ENCODE data around the gene LRCH2. TPM values are rescaled to one million over a fixed set of nuclear protein-coding genes. Genes with fewer than 3 reads are reported as not detected.

The LRCH2 gene
- total and polyA plus RNA-seq, 2 experiments from 2014 or later, result 5.7 to 26.2 TPM

- no peak for TF ChIP-seq EZH2phosphoT487 (IDR thresholded peaks at IDR 0.05; ENCODE audit: low read depth, severe bottlenecking, unreplicated experiment)
- TF ChIP-seq CTCF (IDR thresholded peaks at IDR 0.05; ENCODE audit: poor library complexity), result no peak
- TF ChIP-seq EZH2 (IDR thresholded peaks at IDR 0.05; ENCODE audit: borderline replicate concordance), result no peak
These were observed 99.5 kb downstream of the LRCH2 start for GRCh38 chrX:115134382-115134781.

GRCh38 chrX:115112411-115112810 lies 121.5 kb downstream of the LRCH2 start:
- Histone ChIP-seq H4K20me1 (ENCODE audit: insufficient read depth, poor library complexity, severe bottlenecking) (no peaks in the 10 kb centered on the region), H3K4me3 (no peak overlapping the region), H3K27me3 (no peaks in the 10 kb centered on the region), H3K9me3 (ENCODE audit: low read depth) (no peaks in the 10 kb centered on the region), H2AFZ (no peak overlapping the region), H3K4me2 (no peak overlapping the region), H3K36me3 (replicated peaks; ENCODE audit: insufficient read depth, low read depth) (no peaks in the 10 kb centered on the region), H3K9me2 (replicated peaks; ENCODE audit: insufficient read depth) (no peaks in the 10 kb centered on the region), H3K79me2 (no peaks in the 10 kb centered on the region), H3K4me1 (ENCODE audit: insufficient read depth) (no peaks in the 10 kb centered on the region), H3K27ac (no peak overlapping the region)
- DNase-seq (ENCODE audit: low spot score), result no peak
- TF ChIP-seq CTCF (IDR thresholded peaks at IDR 0.05; ENCODE audit: poor library complexity) (no peak), EZH2 (IDR thresholded peaks at IDR 0.05; ENCODE audit: borderline replicate concordance) (no peak), EZH2phosphoT487 (IDR thresholded peaks at IDR 0.05; ENCODE audit: low read depth, severe bottlenecking, unreplicated experiment) (no peak)

More at GRCh38 chrX:115134382-115134781, 99.5 kb downstream of the LRCH2 start:
- DNase-seq (ENCODE audit: low spot score), result no peak
- Histone ChIP-seq H3K9me3 (ENCODE audit: low read depth) (no peaks in the 10 kb centered on the region), H3K9me2 (replicated peaks; ENCODE audit: insufficient read depth) (no peaks in the 10 kb centered on the region), H3K4me2 (no peak overlapping the region), H2AFZ (no peak overlapping the region), H3K4me3 (no peak overlapping the region), H3K79me2 (no peaks in the 10 kb centered on the region), H3K27me3 (no peaks in the 10 kb centered on the region), H3K4me1 (ENCODE audit: insufficient read depth) (no peaks in the 10 kb centered on the region), H3K27ac (no peak overlapping the region), H4K20me1 (ENCODE audit: insufficient read depth, poor library complexity, severe bottlenecking) (no peaks in the 10 kb centered on the region), H3K36me3 (replicated peaks; ENCODE audit: insufficient read depth, low read depth) (no peaks in the 10 kb centered on the region)
- WGBS (ENCODE audit: low lambda C conversion rate, missing lambda C conversion rate), result 61% methylated on average over 3 of the region's 3 CpGs

GRCh38 chrX:115098897-115099296 lies 135.0 kb downstream of the LRCH2 start:
- WGBS (ENCODE audit: low lambda C conversion rate, missing lambda C conversion rate), result 96% methylated on average over 4 of the region's 4 CpGs
- no peaks in the 10 kb centered on the region for H3K4me1 ChIP-seq (ENCODE audit: insufficient read depth)
- no peak overlapping the region for H3K4me2 ChIP-seq
- H3K4me3 ChIP-seq, result no peak overlapping the region
- H2AFZ ChIP-seq, result no peak overlapping the region
- TF ChIP-seq EZH2phosphoT487 (IDR thresholded peaks at IDR 0.05; ENCODE audit: low read depth, severe bottlenecking, unreplicated experiment) (no peak), CTCF (IDR thresholded peaks at IDR 0.05; ENCODE audit: poor library complexity) (no peak), EZH2 (IDR thresholded peaks at IDR 0.05; ENCODE audit: borderline replicate concordance) (no peak)
- H3K27me3 ChIP-seq, result no peaks in the 10 kb centered on the region
- no peaks in the 10 kb centered on the region for H4K20me1 ChIP-seq (ENCODE audit: insufficient read depth, poor library complexity, severe bottlenecking)
- no peak for DNase-seq (ENCODE audit: low spot score)
- H3K36me3 ChIP-seq (replicated peaks; ENCODE audit: insufficient read depth, low read depth), result no peaks in the 10 kb centered on the region
- H3K9me3 ChIP-seq (ENCODE audit: low read depth), result peaks cover 16% of the 10 kb centered on the region
- no peak overlapping the region for H3K27ac ChIP-seq
- H3K9me2 ChIP-seq (replicated peaks; ENCODE audit: insufficient read depth), result no peaks in the 10 kb centered on the region
- H3K79me2 ChIP-seq, result no peaks in the 10 kb centered on the region

- no peaks in the 10 kb centered on the region for H3K9me2 ChIP-seq (replicated peaks; ENCODE audit: insufficient read depth)
- H3K27ac ChIP-seq, result no peak overlapping the region
- H2AFZ ChIP-seq, result no peak overlapping the region
- peaks cover 16% of the 10 kb centered on the region for H3K9me3 ChIP-seq (ENCODE audit: low read depth)
- DNase-seq (ENCODE audit: low spot score), result no peak
- 93% methylated on average over 1 of the region's 1 CpG for WGBS (ENCODE audit: low lambda C conversion rate, missing lambda C conversion rate)
- no peaks in the 10 kb centered on the region for H3K79me2 ChIP-seq
- H3K27me3 ChIP-seq, result no peaks in the 10 kb centered on the region
- H3K4me2 ChIP-seq, result no peak overlapping the region
- H4K20me1 ChIP-seq (ENCODE audit: insufficient read depth, poor library complexity, severe bottlenecking), result no peaks in the 10 kb centered on the region
- TF ChIP-seq CTCF (IDR thresholded peaks at IDR 0.05; ENCODE audit: poor library complexity), result no peak
- TF ChIP-seq EZH2 (IDR thresholded peaks at IDR 0.05; ENCODE audit: borderline replicate concordance), result no peak
- no peak overlapping the region for H3K4me3 ChIP-seq
- no peaks in the 10 kb centered on the region for H3K4me1 ChIP-seq (ENCODE audit: insufficient read depth)
- H3K36me3 ChIP-seq (replicated peaks; ENCODE audit: insufficient read depth, low read depth), result no peaks in the 10 kb centered on the region
These were observed 140.7 kb downstream of the LRCH2 start for GRCh38 chrX:115093191-115093590.
